Measurements from ENCODE around the gene MAGI3. TPM values are rescaled to one million over a fixed set of nuclear protein-coding genes. Genes with fewer than 3 reads are reported as not detected.

Gene MAGI3
- total RNA-seq, 1 donor from 2014 or later: 6.3 TPM

GRCh38 chr1:113610372-113610771 is 220.1 kb downstream of the MAGI3 start:
- no peak for FAIRE-seq
- no peak for TF ChIP-seq CTCF (IDR thresholded peaks at IDR 0.05; ENCODE audit: insufficient read depth, low read length, severe bottlenecking)
- no peak for DNase-seq (ENCODE audit: low read depth)
- no peaks in the 10 kb centered on the region for H3K27me3 ChIP-seq (ENCODE audit: control insufficient read depth, insufficient read depth, low read length)
- H3K4me3 ChIP-seq (ENCODE audit: low read depth, low read length): no peak overlapping the region
- H3K36me3 ChIP-seq (ENCODE audit: control insufficient read depth, insufficient read depth, low read length): no peaks in the 10 kb centered on the region

- DNase-seq (ENCODE audit: low read depth): peak; percentile 85
- H3K36me3 ChIP-seq (ENCODE audit: control insufficient read depth, insufficient read depth, low read length): no peaks in the 10 kb centered on the region
- H3K27me3 ChIP-seq (ENCODE audit: control insufficient read depth, insufficient read depth, low read length): no peaks in the 10 kb centered on the region
- TF ChIP-seq CTCF (IDR thresholded peaks at IDR 0.05; ENCODE audit: insufficient read depth, low read length, severe bottlenecking): no peak
- FAIRE-seq: no peak
- H3K4me3 ChIP-seq (ENCODE audit: low read depth, low read length): no peak overlapping the region
These were observed 225.1 kb downstream of the MAGI3 start for GRCh38 chr1:113615425-113615824.

GRCh38 chr1:113616156-113616555 is 225.8 kb downstream of the MAGI3 start:
- TF ChIP-seq CTCF (IDR thresholded peaks at IDR 0.05; ENCODE audit: insufficient read depth, low read length, severe bottlenecking): no peak
- FAIRE-seq (no peak), DNase-seq (ENCODE audit: low read depth) (no peak)
- H3K36me3 ChIP-seq (ENCODE audit: control insufficient read depth, insufficient read depth, low read length): no peaks in the 10 kb centered on the region
- H3K27me3 ChIP-seq (ENCODE audit: control insufficient read depth, insufficient read depth, low read length): no peaks in the 10 kb centered on the region
- H3K4me3 ChIP-seq (ENCODE audit: low read depth, low read length): no peak overlapping the region

- DNase-seq (ENCODE audit: low read depth) (peak; percentile 44), FAIRE-seq (no peak)
- Histone ChIP-seq H3K4me3 (ENCODE audit: low read depth, low read length) (no peak overlapping the region), H3K27me3 (ENCODE audit: control insufficient read depth, insufficient read depth, low read length) (no peaks in the 10 kb centered on the region), H3K36me3 (ENCODE audit: control insufficient read depth, insufficient read depth, low read length) (no peaks in the 10 kb centered on the region)
- TF ChIP-seq CTCF (IDR thresholded peaks at IDR 0.05; ENCODE audit: insufficient read depth, low read length, severe bottlenecking): no peak
These were observed 227.3 kb downstream of the MAGI3 start for GRCh38 chr1:113617438-113618141.

GRCh38 chr1:113628997-113629396 is 238.7 kb downstream of the MAGI3 start:
- Histone ChIP-seq H3K36me3 (ENCODE audit: control insufficient read depth, insufficient read depth, low read length) (no peaks in the 10 kb centered on the region), H3K27me3 (ENCODE audit: control insufficient read depth, insufficient read depth, low read length) (no peaks in the 10 kb centered on the region), H3K4me3 (ENCODE audit: low read depth, low read length) (no peak overlapping the region)
- DNase-seq (ENCODE audit: low read depth) (no peak), FAIRE-seq (no peak)
- TF ChIP-seq CTCF (IDR thresholded peaks at IDR 0.05; ENCODE audit: insufficient read depth, low read length, severe bottlenecking): no peak

Measured in bronchial epithelial cell (primary cell).